ENCODE results near the gene CTNNBL1.
"Not testable (repeated sequence)": the region's sequence is repeated elsewhere in the genome, so short reads cannot be mapped to it uniquely, and the experiment has no call there.

The CTNNBL1 gene

DNA sequence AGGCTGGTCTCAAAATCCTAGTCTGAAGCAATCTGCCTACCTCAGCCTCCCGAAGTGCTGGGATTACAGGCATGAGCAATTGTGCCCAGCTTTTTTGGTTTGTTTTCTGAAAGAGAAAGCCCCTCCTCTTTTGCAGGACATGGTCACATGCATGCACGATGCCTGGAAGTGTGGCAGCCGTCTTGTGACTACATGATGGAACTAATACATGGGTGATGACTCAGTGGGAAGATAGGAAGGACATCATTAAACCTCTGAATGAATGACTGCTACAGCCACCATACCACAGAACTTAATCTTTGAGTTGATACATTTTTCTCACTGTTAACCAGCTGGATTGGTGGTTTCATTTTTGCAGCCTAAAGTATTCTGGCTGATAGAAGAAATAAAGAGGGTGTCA is 13.4 kb upstream of the CTNNBL1 start:
- DNase-seq = no peak

- DNase-seq = no peak
Measured at GRCh38 chr20:37681384-37682112, 12.3 kb upstream of the CTNNBL1 start.

DNA sequence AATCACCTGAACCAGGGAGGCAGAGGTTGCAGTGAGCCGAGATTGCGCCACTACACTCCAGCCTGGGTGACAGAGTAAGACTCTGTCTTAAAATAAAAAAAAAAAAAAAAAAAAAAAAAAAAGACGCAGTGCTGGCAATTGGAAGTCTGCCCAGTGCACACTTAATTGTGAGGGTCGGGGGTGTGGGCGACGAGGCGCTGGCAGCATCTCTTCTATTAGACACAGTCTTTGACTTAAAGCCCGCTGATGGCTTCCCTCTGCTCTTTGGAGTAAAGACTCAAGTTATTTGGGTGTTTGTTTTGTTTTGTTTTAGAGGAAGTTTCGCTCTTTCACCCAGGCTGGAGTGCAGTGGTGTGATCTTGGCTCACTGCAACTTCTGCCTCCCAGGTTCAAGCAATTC is 10.7 kb upstream of the CTNNBL1 start:
- DNase-seq = not testable (repeated sequence)

DNA sequence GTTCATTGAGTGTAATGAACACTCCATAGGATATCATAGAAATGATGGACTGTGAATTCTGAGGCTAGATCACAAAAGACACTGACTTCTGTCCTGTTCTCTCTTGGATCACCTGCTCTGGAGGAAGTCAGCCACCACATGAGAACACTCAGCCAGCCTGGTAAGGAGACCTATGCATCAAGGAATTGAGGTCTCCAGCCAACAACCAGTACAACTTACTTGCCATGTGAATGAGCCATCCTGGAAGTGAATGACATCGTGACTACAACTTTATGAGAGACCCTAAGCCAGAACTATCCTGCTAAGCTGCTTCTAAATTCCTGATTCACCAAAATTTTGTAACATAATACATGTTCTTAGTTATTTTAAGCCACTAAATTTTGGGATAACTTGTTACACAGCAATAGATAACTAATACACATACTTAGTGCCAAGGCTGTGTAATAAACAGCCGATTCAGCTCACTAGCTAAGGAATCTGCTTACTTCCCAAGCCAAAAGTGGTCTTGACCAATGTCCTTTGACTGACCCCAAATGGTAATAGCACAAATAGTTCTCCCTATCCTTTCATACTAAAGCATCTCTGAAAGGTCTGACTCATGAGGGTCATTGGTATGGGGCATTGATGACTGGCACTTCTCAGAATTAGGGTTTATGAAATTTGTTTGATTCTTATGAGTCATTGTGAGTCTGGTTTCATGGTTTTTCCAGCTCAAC is 6.9 kb upstream of the CTNNBL1 start:
- DNase-seq = no peak

- no peak for DNase-seq
Measured at GRCh38 chr20:37687478-37687805, 6.4 kb upstream of the CTNNBL1 start.

DNA sequence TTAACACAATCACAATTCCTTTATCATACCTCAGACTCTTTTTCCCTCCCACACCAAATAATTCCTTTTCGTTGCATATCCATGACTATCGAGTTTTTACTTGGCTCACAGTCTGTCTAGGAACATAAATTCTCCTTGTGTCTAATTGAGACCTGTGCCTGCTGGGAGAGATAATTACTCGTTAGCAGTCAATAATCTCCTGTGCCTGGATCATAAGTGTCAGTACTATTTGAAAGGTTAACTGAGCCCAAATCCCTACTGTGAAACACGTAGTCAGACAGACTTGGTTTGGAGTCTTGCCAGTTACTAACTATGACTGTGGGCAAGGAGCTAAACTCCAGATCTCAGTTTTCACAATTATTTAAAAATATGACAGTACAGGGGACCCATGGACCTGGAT is 5.7 kb upstream of the CTNNBL1 start:
- DNase-seq = no peak

DNA sequence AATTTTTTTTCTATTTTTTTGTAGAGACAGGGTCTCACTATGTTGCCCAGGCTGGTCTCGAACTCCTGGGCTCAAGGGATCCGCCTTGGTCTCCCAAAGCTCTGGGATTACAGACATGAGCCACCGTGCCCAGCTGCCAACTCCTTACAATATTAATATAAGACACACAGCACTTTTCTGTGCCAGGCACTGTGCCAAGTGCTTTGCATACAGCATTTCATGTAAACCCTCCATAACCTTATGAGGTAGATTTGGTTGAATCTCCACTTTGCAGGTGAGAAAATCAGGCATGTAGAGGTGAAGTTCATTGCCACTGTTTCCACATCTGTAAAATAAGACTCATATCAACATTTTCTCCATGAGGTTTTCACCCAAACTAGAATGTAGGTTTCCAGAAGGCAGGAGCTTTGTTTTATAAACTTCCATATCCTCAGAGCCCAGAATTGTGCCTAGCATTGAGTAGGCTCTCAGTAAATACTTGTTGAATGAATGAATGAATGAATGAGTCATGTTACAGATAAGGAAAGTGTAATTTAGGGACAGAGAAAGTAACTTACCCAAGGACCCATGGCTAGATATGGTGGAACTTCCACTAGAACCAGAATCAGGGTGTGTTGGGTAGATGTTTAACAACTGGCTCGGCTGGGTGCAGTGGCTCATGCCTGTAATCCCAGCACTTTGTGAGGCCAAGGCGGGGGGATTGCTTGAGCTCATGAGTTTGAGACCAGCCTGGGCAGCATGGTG is 3.0 kb upstream of the CTNNBL1 start:
- DNase-seq = no peak

DNA sequence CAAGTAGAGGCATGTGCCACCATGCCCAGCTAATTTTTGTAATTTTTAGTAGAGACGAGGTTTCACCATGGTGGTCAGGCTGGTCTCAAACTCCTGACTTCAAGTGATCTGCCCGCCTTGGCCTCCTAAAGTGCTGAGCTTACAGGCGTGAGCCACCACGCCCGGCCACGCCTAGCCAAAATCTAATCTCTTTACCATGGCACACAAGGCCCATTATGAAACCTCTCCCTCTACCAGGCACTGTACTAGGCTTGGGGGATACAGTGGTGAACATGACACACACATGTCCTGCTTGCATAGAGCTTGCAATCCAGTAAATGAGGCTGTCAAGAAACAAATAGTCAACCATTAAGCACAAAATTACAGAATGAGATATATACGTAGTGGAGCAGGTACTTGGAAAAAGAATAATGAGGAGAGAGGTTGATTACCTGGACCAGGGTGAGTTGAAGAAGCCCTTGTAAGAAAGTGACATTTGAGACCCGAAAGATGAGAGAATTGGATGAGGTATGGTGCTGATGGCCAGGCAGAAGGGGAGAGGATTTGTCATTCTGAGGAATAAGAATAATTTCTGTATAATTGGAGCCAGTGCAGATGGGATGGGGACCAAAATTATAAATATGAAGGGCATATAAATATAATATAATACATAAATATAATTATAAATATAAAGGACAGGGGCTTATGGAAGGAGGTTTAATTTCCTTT is 1.2 kb upstream of the CTNNBL1 start:
- no peak for DNase-seq

DNA sequence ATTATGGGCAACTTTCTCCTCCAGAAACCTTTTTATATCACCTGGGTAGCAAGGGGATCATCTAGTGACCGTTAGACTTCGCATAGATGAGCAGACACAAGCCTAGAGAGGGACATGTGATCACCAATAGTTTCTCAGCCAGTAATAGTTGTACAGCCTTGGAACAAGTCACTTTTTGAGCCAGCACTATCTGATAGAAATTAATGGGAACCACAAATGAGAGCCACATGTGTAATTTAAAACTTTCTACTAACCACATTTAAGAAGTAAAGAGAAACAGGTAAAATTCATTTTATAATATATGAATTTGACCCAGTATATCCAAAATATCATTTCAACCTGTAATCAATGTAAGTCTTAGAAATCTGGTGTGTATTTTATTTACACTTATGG is 592 bp upstream of the CTNNBL1 start:
- no peak for DNase-seq

DNA sequence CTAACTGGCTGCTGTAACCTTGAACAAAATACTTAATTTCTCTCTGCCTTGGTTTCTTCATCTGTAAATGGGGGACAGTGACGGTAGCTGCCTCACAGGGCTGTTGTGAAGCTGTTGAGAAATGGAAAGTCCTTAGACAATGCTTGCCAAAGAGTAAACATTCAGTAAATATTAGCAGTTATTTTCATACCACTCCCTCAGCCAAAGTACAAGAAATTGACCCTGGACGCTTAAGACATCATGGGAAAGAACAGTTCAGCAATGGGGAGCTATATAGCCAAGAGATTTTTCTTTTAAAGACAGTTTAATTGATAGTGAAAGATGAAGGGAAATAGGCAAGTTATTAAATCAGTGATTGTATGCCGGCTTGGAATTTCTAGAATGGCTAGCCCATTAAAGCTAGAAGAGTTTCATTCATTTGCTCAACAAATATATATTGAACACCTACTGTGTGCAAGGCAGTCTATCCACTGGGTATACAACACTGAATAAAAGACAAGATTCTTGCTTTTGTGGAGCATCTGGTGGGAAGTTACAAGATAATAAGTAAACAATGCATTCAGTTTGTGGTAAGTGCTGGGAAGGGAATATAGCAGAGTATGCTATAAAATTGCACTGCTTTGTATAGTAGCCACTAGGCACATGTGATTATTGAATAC is 2.0 kb downstream of the CTNNBL1 start:
- DNase-seq = no peak

DNA sequence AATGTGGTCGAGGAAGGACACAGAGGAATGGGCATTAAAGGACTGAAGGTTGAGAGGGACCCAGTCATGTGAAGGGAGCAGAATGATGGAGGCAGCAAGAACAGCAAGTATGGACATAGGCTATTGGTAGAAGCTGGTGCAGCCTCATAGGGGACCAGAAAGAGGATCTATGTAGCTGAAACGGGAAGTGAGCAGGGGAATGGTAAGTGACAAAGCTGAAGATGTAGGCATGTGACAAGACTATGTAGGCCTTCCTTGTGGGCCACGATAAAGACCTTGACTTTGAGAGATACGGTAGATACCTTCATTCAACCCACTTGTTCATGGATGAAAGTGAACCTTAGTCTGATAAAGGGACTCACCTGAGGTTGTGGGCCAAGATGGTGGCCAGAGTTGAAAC is 3.5 kb downstream of the CTNNBL1 start:
- DNase-seq = no peak

DNA sequence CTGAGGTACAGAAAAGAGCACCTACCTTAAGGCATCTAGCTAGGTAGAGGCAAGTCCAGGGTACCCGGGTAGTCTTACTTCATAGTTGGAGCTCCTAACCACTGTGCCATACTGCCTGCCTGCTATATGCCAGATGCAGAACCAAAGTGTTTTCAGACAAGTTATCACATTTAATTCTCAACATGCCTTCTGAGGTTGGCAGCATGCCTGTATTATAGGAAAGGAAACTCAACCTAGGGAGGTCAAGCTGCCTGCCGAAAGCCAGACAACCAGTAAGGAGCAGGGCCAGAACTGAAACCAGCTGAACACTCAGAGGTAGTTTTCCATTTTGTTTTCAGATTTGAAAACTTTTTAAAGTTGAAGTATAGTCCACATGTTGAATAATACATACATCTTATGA is 5.4 kb downstream of the CTNNBL1 start:
- DNase-seq = no peak

DNA sequence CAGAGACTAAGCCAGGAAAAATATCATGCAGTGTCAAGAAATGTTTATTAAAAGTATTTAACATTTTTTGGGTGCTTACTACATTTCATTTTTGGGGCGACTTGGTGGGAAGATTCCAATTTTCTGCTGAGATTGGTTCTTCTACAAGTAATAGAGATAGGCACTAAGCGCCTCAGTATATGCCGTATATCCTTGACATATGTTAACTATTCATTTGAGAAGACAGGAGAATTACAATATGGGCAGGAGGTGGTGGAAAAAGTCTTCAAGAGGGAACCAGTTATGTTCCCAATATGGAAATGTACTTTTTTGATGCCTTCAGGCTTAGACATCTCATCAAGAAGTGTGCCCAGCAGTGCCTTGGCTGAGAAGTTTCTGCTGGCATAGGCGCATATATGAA is 6.5 kb downstream of the CTNNBL1 start:
- DNase-seq = no peak

DNA sequence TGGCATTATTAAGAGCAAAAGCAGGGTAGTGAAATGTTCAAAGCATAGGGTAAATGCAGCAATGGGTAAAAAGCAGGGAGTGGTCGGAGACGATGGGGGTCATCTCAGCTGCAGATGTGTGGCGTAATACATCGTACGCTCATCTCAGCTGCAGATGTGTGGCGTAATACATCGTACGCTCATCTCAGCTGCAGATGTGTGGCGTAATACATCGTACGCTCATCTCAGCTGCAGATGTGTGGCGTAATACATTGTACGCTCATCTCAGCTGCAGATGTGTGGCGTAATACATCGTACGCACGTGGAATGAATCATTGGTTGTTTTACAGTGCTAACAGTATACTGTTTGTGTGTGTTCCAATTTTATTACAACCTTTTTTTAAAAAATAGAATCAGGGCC is 7.8 kb downstream of the CTNNBL1 start:
- peak; percentile 33 for DNase-seq

DNA sequence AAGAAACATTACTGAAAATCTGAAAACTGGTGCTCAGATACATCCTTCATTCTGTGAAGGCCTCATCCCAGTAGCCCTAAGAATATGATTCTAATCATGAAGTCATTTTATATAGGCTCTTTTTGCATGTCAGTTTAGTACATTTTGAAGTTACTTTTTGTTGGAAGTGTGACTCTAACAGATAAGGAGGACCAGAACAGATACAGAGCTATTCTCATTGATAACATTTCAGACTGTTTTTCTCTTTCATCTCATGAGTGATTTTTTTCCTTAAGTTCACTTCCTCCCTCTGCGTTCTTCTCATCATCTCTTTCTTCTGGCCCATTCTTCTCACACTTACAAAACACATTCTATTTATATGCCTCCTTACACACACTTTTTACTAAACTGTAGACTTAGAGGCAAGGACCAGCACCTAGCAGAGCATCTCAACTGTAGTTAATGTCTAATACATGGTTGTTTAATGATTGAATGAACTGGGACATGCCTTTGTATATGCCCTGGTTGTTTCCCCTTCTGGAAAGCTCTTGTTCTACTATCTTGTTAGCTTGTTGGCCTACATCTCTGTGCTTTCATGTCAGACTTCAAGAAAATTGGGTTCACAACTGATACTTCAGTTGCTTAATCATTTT is 8.7 kb downstream of the CTNNBL1 start:
- DNase-seq = no peak

GRCh38 chr20:37703035-37703845 is 9.4 kb downstream of the CTNNBL1 start:
- no peak for DNase-seq

- no peak for DNase-seq
Measured at GRCh38 chr20:37704955-37705354, 11.1 kb downstream of the CTNNBL1 start.

GRCh38 chr20:37706298-37706697 is 12.5 kb downstream of the CTNNBL1 start:
- DNase-seq = no peak

- peak; percentile 67 for DNase-seq
Measured at GRCh38 chr20:37711001-37711400, 17.2 kb downstream of the CTNNBL1 start.

DNA sequence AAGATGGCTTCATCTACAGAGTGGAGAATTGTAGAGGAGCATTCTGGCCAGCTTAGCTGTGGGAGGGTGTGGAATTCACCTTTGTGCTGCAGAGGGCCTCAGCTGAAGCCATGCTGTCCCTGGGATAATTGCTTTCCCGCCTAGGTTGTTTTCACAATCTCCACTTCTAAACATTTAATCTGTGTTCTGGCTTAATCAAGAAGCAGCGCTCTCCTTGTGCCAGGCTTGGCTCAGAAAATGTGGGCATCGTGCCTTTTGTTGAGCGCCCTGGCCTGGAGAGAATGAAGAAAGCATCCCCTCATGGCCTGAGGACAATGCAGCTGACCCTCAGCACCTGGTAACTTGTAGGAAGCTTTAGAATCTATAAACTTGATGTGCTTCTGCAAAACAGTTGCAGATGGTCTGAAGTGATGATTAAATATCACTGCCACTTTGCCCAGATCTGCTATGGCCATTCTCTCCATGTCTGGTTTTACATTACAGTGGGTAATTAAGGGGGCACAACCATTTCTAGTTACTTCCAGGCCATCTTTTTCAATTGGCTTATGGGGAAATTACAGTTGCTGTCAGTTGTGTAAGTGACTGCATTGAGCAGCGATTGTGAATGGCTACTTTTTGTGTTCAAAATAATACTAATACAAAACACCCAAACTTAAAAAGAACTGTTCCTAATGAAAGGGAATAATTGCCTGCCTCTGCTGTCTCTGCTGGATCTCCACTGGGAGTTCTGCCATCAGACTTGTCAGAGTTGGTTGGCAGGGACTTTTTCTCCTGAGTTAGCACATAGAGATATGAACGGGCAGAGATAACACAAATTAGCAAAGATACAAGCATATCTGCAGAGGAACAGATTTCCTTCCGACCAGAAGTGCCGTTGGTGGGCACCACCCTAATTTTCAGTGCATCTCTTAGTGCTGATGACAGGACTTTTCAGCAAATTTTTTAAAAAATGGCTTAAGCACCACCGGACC is 18.4 kb downstream of the CTNNBL1 start:
- DNase-seq = no peak
